Suppressor macrophage treated with lipopolysaccharide for 4 hours (primary cell): ENCODE results near the gene HOXC12.

Experiments
- DNase-seq: peaks from one replicate; pipeline ENCODE4 v3.0.0-alpha.2; 2020

HOXC12 gene

DNA sequence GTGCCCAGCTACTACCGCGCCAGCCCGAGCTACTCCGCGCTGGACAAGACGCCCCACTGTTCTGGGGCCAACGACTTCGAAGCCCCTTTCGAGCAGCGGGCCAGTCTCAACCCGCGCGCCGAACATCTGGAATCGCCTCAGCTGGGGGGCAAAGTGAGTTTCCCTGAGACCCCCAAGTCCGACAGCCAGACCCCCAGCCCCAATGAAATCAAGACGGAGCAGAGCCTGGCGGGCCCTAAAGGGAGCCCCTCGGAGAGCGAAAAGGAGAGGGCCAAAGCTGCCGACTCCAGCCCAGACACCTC lies 30.9 kb downstream of the HOXC12 start:
- DNase-seq, result no peak

- DNase-seq, result no peak
These were observed 31.4 kb downstream of the HOXC12 start for GRCh38 chr12:53985994-53986685.

DNA sequence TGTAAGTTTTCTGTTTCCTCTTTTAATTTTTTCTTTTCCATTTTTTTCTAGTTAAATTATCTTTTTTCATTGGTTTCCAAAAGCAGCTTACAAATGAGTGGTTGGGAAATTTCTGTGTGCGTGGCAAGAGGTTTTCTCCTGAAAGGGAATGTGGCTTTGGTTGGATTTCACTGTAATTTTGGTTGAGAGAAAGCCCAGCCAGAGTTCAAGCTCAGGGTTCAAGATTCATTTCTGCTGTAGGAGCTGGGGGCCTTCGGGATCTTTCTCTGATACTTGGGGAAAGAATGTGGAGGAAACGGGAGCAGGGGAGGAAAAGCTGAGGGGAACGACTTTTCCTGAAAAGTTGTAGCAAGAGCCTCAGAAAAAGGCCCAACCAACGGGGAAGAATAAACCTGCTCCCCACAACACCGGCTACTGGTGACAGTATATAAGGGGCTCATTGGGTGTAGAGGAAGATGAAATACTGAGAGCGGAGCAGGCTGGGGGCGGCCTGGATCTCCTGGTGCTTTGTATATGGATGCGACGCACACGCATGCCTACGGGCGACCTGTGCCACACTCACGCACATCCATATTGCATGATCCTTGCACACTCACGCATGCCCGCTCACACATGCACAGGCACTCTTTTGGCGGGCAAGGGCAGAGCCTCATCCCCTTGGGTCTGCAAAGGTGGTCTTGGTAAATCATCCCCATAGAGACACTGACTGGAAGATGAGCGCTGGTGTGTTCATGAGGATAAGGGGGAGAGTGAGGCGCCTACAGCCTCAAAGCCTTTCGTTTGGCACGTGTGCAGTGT lies 32.2 kb downstream of the HOXC12 start:
- no peak for DNase-seq

DNA sequence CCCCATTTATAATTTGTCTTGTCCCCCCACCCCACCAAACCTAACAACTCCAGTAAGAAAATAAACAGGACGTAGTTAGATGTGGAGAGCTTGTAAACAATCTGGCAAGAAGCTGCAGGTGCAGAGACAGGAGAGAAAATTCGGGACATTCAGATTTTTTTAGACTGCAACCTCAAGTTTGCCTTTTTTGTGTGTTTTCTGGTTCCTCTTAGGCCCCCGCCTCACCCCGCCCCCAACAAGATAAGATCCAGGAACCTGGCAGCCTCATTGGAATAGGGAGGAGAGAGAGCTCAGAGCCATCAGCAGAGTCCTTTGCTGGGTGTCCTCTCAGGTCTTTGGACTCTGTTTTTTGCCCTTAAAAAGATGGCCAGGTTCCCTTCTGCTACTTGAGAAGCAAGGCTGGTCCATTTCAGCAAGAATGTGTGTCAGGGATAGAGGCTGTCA lies 33.1 kb downstream of the HOXC12 start:
- no peak for DNase-seq

- DNase-seq, result no peak
These were observed 34.0 kb downstream of the HOXC12 start for GRCh38 chr12:53988541-53989226.

DNA sequence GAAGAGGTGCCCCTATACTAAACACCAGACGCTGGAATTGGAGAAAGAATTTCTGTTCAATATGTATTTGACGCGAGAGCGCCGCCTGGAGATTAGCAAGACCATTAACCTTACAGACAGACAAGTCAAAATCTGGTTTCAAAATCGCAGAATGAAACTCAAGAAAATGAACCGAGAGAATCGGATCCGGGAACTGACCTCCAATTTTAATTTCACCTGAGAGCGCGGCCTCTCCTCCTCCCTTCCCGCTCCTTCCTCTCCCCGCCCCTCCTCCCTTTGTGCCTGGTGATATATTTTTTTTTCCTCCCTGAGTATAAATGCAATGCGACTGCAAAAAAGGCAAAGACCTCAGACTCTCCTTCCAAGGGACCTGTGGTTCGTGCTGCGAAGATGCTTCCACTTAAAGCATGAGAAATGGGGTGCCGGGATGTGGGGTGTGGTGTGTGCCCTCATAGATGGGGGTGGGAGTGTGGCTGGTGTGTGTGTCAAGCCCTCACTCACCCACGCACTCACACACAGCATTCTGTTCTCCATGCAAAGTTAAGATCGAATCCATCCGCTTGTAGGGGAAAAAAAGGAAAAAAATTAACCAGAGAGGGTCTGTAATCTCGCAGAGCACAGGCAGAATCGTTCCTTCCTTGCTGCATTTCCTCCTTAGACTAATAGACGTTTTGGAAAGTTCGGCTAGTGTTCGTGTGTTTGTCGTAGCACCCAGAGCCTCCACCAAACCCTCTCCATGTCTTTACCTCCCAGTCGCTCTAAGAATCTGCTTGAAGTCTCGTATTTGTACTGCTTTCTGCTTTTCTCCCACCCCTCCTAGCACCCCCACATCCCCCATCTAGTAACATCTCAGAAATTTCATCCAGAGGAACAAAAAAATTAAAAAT lies 34.8 kb downstream of the HOXC12 start:
- peak; percentile 59 for DNase-seq

GRCh38 chr12:53990311-53991076 lies 35.8 kb downstream of the HOXC12 start:
- DNase-seq, result no peak

GRCh38 chr12:53991077-53991460 lies 36.4 kb downstream of the HOXC12 start:
- no peak for DNase-seq

DNA sequence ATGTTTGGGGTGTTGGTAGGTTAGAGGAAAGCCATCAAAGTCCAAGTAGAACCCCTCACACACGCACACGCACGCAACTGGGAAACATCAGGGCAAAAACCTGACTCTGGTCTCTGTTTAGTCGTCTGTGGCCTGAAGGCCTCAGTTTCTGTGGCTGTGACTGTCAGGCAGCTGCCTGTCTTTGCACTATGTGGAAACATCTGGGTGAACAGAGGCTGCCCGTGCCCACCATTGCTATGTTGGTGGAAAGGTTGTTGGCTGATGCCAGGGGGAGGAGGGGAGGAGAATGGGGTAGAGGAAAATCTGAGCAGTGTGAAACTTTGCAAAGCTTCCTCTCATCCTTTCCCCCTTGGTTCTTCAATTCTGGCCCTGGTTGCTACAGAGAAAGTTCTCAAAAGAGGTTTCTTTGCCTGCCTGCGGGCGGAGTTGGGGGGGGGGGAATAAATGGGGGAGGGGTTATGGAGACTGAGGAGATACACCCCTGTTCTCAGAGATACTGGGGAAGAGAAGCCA lies 37.7 kb downstream of the HOXC12 start:
- no peak for DNase-seq

- DNase-seq, result peak; percentile 25
These were observed 38.7 kb downstream of the HOXC12 start for GRCh38 chr12:53993162-53994008.

GRCh38 chr12:53994009-53994263 lies 39.2 kb downstream of the HOXC12 start:
- DNase-seq, result no peak

GRCh38 chr12:53994264-53995001 lies 39.7 kb downstream of the HOXC12 start:
- DNase-seq, result no peak

GRCh38 chr12:53995002-53995377 lies 40.3 kb downstream of the HOXC12 start:
- no peak for DNase-seq

GRCh38 chr12:53995378-53996239 lies 40.9 kb downstream of the HOXC12 start:
- peak; percentile 53 for DNase-seq

GRCh38 chr12:53996240-53997203 lies 41.8 kb downstream of the HOXC12 start:
- DNase-seq, result no peak

- no peak for DNase-seq
These were observed 42.8 kb downstream of the HOXC12 start for GRCh38 chr12:53997204-53998109.
